ENCODE measurements around the gene MMP26.

The MMP26 gene

GRCh38 chr11:4704054-4704789, at the start of gene MMP26:
TSS of gene MMP26 (plus strand) at chr11:4704784.
- POLR2A ChIA-PET = no interaction called here
- CTCF ChIA-PET = interaction anchor here (1.0 to 1.8 kb wide), 3 partner anchors 9 to 76 kb away, joined by 3 to 4 read pairs (median 4); partner anchors contain the start of gene OR51D1
- TF ChIP-seq CTCF (IDR thresholded peaks at IDR 0.05; ENCODE audit: control extremely low read depth, extremely low read depth, low read depth, missing control alignments) = no peak
- no peak for DNase-seq (ENCODE audit: extremely low spot score)

GRCh38 chr11:4658629-4659445, 45.7 kb upstream of the MMP26 start:
- CTCF ChIA-PET = interaction anchor here (1.5 to 2.3 kb wide), 2 partner anchors 13 to 22 kb away, joined by 3 to 10 read pairs; partner anchors contain the start of gene OR51D1
- DNase-seq (ENCODE audit: extremely low spot score) = no peak
- POLR2A ChIA-PET = no interaction called here
- no peak for TF ChIP-seq CTCF (IDR thresholded peaks at IDR 0.05; ENCODE audit: control extremely low read depth, extremely low read depth, low read depth, missing control alignments)

- no peak for TF ChIP-seq CTCF (IDR thresholded peaks at IDR 0.05; ENCODE audit: control extremely low read depth, extremely low read depth, low read depth, missing control alignments)
- CTCF ChIA-PET = interaction anchor here (0.9 kb wide), 1 partner anchor 18 kb away, joined by 3 read pairs; no protein-coding TSS in a partner anchor
- POLR2A ChIA-PET = no interaction called here
- DNase-seq (ENCODE audit: extremely low spot score) = no peak
Observed at GRCh38 chr11:4662876-4663275, 41.7 kb upstream of the MMP26 start.

- TF ChIP-seq CTCF (IDR thresholded peaks at IDR 0.05; ENCODE audit: control extremely low read depth, extremely low read depth, low read depth, missing control alignments) = no peak
- CTCF ChIA-PET = no interaction called here
- POLR2A ChIA-PET = no interaction called here
- DNase-seq (ENCODE audit: extremely low spot score) = no peak
Observed at GRCh38 chr11:4664183-4664582, 40.4 kb upstream of the MMP26 start.

GRCh38 chr11:4664786-4665185, 39.8 kb upstream of the MMP26 start:
- TF ChIP-seq CTCF (IDR thresholded peaks at IDR 0.05; ENCODE audit: control extremely low read depth, extremely low read depth, low read depth, missing control alignments) = no peak
- POLR2A ChIA-PET = no interaction called here
- CTCF ChIA-PET = no interaction called here
- no peak for DNase-seq (ENCODE audit: extremely low spot score)

- CTCF ChIA-PET = no interaction called here
- no peak for DNase-seq (ENCODE audit: extremely low spot score)
- no peak for TF ChIP-seq CTCF (IDR thresholded peaks at IDR 0.05; ENCODE audit: control extremely low read depth, extremely low read depth, low read depth, missing control alignments)
- POLR2A ChIA-PET = no interaction called here
Observed at GRCh38 chr11:4665424-4665823, 39.2 kb upstream of the MMP26 start.

All from GM10248 (cell line).